Thyroid gland (tissue), 4 donors: ENCODE measurements around the gene ACAD10.

Source experiments
- CTCF ChIP-seq, 6 experiments: fragments of 200-600 bp in 3 of 6; fragments of 450-650 bp in 3 of 6; sonication (generic) in 3 of 6; IDR thresholded peaks; one replicate each; pipeline ENCODE4 v1.5.1; 2016 to 2019; ENCODE audit warnings: antibody characterized with exemption in 6 of 6, mild to moderate bottlenecking in 2 of 6, inconsistent platforms in 1 of 6, moderate library complexity in 1 of 6
- POLR2A ChIP-seq, 2 donors: fragments of 450-650 bp; IDR thresholded peaks; one replicate each; pipeline ENCODE4 v1.6.1; 2017; ENCODE audit warnings: antibody characterized with exemption in 2 of 2, mild to moderate bottlenecking in 2 of 2, moderate library complexity in 1 of 2

GRCh38 chr12:111806304-111806703, 120.5 kb downstream of the ACAD10 start:
- TF ChIP-seq CTCF (IDR thresholded peaks at IDR 0.05) (no peak), POLR2A (IDR thresholded peaks at IDR 0.05) (no peak)
